GM21619 (cell line): ENCODE data around the gene SMARCD3.

Experiments
- ATAC-seq: cut with Tn5 transposase; IDR thresholded peaks from one replicate; pipeline ENCODE4 v1.9.1; 2021; ENCODE audit not compliant: unreplicated experiment

SMARCD3 gene

DNA sequence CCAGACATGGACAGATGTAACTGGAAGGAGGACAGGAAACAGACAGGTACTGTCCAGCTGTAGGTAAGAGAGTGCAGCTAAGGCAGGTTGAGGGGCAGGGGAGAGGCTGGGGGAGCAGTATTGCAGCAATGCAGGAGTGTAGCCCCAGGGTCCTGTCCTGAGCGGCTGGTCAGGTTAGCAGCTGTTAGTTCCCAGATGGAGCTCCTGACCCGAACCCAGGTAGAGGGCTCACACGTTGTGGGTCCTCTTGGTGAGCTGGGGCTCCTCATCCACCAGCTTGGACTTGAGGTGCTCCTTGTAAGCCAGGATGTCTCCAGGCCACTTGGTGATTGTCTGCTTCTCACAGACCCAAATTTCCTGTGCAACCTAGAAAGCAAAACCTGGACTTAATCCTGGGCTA is 34.7 kb downstream of the SMARCD3 start:
- no peak for ATAC-seq

DNA sequence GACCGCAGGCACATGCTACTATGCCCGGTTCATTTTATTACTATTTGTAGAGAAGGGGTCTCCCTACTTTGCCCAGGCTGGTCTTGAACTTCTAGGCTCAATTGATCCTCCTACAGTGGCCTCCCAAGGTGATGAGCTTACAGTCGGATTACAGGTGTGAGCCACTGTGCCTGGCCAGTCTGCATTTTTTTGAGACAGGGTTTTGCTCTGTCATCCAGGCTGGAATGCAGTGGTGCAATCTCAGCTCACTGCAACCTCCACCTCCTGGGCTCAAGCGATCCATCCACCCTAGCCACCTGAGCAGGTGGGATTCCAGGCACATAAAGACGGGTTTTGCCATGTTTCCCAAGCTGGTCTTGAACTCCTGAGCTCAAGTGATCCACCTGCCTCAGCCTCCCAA is 35.9 kb downstream of the SMARCD3 start:
- no peak for ATAC-seq

DNA sequence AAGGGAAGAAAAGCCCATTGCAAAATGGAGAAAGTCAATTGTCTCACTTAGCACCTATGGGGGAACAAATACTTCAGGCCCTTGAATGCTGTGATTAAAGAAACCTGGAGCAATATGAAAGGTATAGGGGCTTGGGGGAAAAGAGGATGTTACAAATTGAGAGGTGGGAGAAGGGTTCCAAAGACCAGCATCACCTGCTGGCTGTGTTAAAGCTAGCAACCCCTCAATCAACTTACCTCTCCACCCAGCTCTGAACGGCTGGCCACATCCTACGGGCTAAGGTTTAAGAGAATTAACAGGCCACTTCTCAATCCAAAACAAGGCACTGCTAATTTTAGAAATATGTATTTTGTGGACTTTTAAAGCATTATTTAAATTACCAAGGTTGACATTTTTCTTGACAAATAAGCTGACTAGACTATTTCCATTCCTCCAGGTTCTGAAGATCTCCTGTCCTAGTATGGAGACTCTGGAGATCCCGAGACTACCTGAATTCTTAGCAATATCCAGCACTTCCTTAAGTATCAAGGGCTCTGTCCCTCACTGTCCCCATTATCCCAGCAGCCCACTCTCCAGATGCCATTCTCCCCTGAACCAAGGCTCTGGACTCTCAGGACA is 37.2 kb downstream of the SMARCD3 start:
- no peak for ATAC-seq

DNA sequence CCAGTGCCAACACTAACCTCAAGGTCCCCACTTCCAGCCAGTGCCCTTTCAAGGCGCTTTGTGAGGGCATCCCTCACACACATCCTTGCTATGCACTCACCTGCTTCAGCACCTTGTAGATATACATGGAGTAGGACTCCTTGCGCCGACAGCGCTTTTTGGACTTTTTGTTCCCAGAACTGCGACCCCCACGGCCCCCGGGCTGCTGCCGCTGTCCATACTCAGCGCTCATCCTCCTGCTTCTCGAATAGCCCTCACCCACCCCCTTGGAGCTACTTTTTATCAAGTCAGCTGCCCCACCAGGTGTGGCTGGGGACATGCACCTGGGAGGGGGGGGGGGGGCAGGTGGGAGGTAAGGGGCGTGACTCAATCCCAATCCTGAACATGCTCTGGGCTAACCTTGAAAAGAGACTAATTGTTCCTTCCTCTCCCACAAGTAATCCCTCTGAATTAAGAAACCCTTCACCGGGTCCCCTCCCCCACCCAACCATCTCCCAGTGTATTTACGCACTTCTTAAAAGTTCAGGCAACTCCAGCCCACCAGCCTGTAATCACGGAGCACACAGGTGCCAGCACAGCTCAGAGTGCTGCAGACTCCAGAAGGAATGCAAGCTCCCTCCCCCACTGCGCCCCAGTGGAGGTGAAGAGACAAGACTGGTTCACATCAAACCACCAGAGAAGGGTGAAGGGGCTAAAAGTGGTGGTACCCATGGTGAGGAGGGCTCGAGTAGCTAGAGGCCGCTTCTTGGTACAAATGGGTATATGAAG is 38.2 kb downstream of the SMARCD3 start, which contains the start of gene H2BK1:
H2BK1 (minus strand) TSS at position 402 of the 768 bp plus-strand sequence; CDS start at position 232, 170 bp downstream.
- ATAC-seq: no peak

DNA sequence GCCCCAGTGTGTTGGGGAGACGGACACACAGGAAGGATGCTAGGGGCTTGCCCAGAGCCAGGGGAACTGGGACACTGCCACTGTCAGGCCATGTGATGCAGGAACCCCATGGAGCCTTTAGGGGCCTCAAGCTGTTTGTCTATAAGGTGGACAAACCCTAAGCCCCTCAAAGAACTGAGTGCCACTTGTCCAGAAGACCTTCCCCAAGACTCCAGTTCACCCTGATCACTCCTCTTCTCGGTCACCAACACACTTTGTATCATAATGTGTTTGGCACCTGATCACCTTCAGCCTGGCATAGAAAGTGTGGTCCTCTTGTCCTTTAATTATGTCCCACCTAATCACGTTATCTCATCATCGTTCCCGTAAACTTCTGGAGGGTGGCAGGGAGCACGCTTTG is 38.9 kb downstream of the SMARCD3 start:
- no peak for ATAC-seq

DNA sequence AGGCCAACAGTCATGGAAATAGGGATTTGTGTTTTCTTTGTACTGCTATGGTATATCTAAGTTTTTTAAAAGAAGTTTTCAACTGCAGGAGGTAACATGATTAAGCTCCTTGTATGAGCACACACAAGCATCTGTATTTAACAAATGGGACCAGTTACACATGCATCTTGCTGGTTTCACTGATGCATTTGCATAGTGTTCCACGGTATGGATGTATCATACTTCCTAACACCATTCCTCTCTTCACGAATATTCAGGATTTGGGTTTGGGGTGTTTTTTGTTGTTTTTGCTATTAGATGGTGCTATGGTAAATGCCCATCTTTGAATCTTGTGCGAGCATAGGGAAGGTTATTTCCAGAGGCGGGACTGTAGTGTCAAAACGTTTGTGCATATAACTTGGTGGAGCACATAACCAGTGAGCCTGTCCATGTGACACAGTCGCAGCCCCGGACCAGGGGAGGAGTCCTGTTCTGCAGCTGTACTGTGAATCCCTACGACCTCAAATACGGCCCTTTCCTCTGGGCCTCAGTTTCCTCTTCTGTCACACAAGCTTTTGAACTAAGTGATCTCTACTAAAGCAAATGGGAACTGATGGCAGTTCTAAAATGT is 40.1 kb downstream of the SMARCD3 start:
- no peak for ATAC-seq

DNA sequence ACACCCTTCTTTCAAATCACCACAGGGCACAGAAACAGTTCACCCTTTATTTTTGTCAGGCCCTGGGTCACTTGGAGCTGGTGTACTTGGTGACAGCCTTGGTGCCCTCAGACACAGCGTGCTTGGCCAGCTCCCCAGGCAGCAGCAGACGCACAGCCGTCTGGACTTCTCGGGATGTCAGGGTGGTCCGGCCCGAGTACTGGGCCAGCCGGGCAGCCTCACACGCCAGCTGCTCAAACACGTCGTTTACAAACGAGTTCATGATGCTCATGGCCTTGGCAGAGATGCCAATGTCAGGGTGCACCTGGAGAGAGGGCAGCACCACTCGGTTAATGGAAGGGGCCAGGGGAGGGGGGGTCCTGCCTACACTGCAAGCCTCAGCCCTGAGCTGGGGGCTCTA is 40.7 kb downstream of the SMARCD3 start:
- no peak for ATAC-seq

DNA sequence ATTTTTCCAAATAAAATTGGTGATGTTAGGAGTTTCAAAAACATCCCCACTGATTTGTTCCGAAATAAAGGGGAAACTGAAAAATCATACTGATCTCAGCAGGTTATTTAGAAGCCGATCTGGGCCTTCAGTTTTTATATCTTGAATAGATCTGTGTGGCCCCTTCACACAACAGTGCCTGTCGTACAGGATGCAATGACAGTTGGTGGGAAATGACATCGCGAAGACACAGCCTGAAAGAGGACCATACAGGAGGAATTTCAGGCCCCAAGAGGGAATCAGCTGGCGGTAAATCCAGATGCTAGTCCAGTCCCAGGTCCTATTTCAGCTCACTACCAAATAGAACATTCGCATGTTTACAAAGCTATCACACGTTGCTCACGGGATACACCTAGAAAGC is 41.2 kb downstream of the SMARCD3 start:
- ATAC-seq: no peak

DNA sequence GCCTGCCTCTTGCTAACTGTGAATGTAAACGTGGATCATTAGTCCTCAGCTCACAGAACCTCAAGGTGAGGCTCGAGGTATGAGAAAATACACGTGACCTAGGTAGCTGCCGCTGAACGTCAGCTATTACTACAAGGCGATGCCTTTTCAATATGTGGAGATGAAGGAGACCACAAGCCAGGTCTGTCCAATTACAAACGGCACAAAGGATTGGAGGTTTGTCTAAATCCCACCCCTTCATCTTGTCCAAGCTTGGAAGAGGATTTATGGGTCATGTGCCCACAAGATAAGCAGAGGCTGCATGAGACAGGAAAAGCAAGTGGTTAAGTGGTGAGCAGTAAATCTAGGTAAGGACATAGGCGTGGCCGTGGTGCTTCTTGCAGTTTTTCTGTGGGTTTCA is 41.6 kb downstream of the SMARCD3 start:
- no peak for ATAC-seq

DNA sequence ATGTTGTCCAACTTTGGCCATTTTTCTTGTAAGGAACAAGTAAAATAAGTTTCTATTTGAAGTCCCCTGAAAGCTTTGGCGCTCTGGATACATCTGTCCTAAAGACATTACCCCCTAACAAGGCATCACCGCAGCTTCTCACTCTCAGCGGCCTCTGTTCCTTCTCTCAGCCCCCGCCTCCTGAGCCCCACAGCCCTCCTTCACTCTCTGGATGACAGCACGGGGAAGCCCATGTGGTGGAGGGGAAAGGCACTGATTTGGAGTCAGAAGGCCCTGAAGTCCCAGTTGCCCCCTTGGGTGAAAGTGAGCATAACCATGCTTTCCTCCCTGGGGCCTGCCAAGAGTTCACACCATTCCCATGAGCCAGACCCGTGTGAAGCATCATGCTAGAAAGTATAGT is 42.8 kb downstream of the SMARCD3 start:
- ATAC-seq: no peak

DNA sequence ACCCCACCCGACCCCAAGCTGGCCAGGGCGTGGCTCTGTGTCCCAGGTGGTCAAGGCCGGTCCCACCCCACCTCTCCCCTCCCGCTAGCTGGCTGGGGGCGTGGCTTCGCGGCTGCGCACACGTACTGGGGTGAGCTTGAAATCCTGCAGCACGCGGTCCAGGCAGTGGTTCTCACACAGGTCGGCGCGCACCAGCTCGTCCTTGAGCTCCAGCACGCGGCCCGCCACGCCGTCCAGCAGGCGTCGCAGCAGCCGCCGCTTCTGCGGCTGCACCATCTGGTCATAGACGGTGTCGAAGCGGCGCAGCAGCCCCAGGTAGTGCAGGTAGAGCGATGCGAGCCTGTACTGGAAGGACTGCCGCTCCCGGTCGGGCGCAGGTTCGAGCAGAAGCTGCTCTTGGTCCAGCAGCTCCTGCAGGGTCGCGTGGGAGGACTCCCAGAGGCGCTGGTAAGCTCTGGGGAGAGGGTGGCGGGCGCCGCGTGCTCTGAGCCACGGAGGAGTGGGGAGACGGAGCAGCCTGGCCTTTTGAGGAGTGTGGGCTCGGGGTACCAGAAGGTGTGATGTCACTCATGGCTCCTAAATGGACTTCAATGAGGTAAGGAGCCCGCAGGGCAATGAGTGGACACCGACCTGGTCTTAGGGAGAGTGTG is 44.0 kb downstream of the SMARCD3 start:
- ATAC-seq: no peak

DNA sequence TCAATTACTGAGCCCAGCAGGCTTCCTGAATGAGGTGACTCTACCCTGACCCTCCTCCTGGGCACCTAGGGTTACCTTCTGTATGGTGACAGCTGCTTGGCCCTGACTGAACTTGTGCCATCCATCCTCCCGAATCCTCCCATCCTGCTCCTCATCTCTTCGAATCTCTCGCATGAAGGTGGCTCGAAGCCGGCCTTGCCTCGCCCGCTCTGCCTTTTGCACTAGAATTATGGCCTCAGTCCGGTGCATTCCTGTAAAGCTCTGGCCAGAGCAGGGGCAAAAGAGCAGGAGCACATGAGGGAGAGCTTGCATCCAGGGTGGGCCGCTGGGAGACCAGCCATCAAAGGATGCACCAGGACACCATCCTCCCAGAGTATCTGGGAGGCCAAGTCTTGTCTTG is 45.7 kb downstream of the SMARCD3 start:
- no peak for ATAC-seq

DNA sequence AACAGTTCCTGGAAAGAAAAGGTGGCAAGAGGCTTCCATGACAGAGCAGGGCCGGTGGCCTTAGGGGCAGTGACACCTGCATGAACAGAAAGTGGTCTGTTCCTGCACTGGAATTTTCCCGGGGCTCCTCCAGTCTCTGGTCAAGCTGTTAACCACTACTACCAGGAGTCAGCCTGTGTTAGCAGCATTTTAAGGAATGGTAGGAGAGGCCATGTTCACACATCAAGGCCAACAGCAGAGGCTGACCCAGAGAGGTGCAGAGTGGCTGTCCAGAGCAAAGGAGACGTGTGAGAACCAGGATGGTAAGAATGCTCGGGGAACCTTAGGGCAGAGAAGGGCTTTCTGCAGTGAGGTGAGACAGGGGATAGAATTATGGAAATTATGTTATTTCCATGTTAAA is 46.7 kb downstream of the SMARCD3 start:
- no peak for ATAC-seq

DNA sequence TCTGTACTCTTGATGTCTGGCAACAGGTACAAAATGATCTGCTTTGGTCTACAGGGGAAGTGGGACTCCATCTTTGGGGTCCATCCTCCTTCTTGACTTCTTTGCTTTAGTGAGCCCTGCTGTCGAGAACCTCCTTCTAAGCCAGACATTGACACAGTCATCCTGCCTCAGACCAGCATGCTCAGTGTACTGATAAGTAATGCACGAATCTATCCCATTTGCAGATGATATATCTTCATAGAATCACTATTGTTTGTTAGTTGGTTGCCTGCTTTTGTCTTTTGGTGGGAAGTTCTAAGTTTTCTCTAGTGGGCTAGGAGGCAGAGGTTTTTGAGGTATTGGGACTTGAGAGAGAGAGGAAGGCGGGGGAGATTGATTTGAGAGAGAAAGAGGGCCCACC is 47.1 kb downstream of the SMARCD3 start:
- ATAC-seq: no peak

DNA sequence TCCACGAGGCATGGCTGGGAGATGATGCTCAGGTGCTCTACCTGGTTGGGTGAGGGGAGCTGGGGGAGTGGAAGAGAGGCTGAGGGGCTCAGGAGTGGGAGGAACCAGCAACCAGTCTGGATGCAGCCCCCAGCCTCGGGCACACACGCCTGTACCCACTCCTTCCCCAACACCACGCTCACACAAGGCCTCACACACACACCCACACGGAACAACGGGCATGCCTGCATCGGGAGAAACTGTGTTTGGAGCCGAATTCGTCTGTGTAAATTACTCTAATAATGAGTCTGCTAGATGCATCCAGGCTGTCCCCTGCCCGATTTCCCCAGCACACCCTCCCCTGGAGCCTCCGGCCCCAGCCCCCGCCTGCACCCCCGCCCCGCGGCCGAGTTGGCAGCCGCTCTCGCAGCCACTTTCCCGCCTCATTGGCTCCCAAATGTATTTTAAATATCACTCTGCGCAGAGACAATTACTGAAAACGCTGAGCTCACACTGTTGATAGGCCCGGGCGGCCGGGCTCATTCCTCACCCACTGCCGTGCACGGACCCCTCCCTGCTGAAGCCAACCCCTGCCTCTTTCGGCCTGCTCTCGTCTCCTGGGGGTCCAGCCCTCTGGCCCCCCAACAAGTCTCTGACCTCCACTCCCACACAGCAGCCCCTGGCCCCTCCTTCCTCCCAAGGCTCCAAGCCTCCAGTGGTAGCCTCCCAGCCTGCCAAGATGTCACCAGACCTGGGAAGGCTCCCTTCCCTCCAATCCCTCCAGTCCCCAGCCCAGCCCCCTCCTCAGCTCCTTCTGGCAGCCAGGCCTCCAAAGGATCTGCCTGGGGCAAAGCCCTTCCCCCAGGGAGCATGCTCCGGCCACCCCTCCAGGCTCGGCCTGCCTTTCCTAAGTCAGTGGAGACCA is 49.3 kb downstream of the SMARCD3 start:
- ATAC-seq: no peak

DNA sequence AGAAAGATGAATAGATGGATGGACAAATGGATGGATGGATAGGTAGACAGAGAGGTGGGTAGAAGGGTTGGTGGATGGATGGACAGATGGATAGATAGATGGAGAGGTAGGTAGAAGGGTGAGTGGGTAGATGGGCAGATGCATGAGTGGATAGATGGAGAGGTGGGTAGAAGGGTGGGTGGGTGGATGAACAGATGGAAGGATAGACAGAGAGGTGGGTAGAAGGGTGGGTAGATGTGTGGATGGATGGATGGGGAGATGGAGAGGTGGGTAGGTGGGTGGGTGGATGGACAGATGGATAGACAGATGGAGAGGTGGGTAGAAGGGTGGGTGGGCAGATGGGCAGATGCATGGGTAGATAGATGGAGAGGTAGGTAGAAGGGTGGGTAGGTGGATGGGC is 50.6 kb downstream of the SMARCD3 start:
- no peak for ATAC-seq

DNA sequence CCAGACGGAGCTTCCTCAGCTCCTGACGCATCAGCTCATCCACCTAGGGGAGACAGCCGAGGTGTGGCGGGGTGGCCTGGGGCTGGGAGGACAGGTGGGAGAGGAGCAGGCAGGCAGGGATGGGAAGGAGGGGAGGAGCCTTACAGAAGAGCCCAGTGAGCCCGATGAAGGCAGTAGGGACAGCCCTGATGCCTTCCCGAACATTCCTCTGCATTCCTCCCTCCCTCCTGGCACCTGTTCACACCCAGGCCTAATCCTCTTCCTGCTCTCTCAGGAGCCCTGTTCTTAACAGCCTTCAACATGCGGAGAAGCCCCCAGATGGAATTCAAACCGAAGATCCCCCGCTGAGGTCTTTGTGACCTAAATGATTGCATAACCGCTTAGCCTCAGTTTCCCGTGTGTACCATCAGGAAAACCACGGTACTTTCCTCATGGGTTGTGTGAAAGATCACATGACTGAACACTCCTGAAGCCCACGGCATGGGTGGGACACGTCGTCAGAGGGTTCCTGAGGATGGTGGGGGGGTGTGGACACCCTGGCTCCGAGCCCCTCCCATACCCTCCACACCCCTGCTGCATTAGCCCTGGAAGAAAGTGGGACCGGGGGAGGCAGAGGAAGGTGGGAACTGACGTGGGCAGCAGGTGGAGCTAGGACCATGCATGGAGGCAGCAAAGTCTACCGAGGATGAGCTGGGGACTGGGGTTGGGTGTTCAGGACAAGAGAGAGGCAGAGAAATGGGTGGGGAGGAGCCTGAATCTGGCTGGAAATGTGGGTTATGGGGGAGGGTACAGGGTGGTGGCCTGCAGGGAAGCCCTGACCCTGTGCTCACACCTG is 52.7 kb downstream of the SMARCD3 start:
- no peak for ATAC-seq

DNA sequence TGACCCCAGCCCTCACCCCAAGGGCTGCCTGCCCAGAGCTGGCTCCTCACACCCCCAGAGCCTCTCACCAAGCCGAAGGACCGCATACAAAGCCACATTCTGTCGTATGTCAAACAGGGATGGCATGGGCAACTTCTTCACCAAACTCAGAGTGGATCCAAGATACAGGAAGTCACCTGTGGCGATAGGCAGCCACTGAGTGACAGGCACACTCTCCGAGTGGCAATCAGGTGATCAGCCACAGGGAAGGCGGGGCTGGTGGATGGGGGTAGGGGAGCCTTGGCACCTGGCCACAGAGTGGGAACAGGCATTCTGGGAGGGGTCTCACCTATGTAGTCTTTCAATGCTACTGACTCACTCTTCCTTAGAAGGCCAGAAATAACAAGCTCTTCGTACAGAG is 54.3 kb downstream of the SMARCD3 start:
- ATAC-seq: no peak

DNA sequence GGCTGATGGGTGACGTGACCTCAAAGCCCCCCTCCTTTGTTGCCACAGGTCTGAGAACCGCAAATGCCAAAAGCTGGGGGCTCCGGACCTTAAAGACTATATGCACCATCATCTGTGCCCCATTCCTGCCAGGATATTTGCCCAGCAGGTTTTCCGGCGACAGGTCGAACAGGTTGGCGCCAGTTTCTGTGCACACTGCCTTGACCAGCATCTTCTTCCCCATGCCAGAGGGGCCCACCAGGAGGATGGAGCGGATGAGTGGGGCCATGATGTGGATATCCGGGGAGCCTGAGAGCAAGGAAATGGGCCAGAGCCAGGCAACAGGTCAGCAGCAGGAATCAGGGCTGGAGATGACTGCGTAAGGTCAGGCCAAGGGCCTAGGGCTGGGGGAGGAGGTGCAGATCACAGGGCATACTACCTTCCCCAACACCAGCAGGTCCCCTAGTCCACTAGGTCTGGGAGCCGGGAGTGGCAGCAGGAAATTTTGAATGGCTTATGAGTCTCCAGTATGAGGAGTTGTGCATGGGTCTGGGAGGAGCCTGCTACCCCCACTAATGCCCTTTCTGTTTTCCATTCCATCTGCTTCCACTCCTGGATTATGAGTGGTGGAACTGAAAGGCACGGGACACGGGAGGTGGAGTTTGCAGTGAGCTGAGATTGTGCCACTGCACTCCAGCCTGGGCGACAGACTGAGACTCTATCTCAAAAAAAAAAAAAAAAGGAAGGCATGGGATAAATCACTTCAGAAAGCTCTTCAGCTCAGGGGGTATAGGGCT is 55.1 kb downstream of the SMARCD3 start:
- ATAC-seq: no peak
